PC-3 (cell line): ENCODE measurements around the gene VPS50. TPM values are rescaled to one million over a fixed set of nuclear protein-coding genes. Genes with fewer than 3 reads are reported as not detected.
"Not testable (repeated sequence)": the region's sequence is repeated elsewhere in the genome, so short reads cannot be mapped to it uniquely, and the experiment has no call there.

ENCODE experiments used
- ATAC-seq: fragments of 200-7000 bp; cut with Tn5 transposase; 2 replicates; pipeline ENCODE4 v1.9.1; 2020; ENCODE audit warnings: mild to moderate bottlenecking, moderate library complexity
- BruUV-seq: library from RNA; stranded (reverse); fragments of 400-500 nt; replicated peaks from 2 replicates; lab custom pipeline; 2021; lab: Mats Ljungman, UMichigan
- CTCF ChIA-PET: fragments of 300-600 bp; sonication (Branson Sonifier 250); formaldehyde crosslinking; loops from one replicate; lab custom pipeline; 2022; ENCODE audit warnings: antibody characterized with exemption; lab: Charles Lee
- POLR2A ChIA-PET: fragments of 300-600 bp; sonication (Branson Sonifier 250); formaldehyde crosslinking; loops from one replicate; lab custom pipeline; 2022; ENCODE audit warnings: antibody characterized with exemption; ENCODE audit not compliant: unreplicated experiment; lab: Charles Lee
- DNase-seq: peaks from one replicate; pipeline ENCODE4 v3.0.0-alpha.2; 2015
- H2AFZ ChIP-seq: fragments of 300-600 bp; sonication (generic); 2 replicates; pipeline ENCODE4 v1.6.0; 2016; ENCODE audit warnings: antibody characterized with exemption, low read length
- H3F3A ChIP-seq: fragments of 300-600 bp; sonication (generic); one replicate; pipeline ENCODE4 v1.6.0; 2017; ENCODE audit warnings: antibody characterized with exemption, low read length, control low read depth, mild to moderate bottlenecking; ENCODE audit not compliant: unreplicated experiment
- H3K27ac ChIP-seq: fragments of 300-600 bp; sonication (generic); 2 replicates; pipeline ENCODE4 v1.5.1; 2016; ENCODE audit warnings: mild to moderate bottlenecking, low read length
- H3K27me3 ChIP-seq: fragments of 300-600 bp; sonication (generic); 2 replicates; pipeline ENCODE4 v1.6.1; 2016; ENCODE audit warnings: low read length, mixed read lengths
- H3K36me3 ChIP-seq: fragments of 300-600 bp; sonication (generic); 2 replicates; pipeline ENCODE4 v1.6.1; 2016; ENCODE audit warnings: low read depth, mixed run types, low read length, mixed read lengths
- H3K4me1 ChIP-seq: fragments of 300-600 bp; sonication (generic); 2 replicates; pipeline ENCODE4 v1.5.1; 2016; ENCODE audit warnings: low read length; ENCODE audit not compliant: insufficient read depth
- H3K4me2 ChIP-seq: fragments of 300-600 bp; sonication (generic); 2 replicates; pipeline ENCODE4 v1.6.0; 2016; ENCODE audit warnings: low read length
- H3K4me3 ChIP-seq: fragments of 300-600 bp; sonication (generic); 2 replicates; pipeline ENCODE4 v1.5.1; 2016; ENCODE audit warnings: mild to moderate bottlenecking, low read length, mixed read lengths
- H3K79me2 ChIP-seq: fragments of 300-600 bp; sonication (generic); 2 replicates; pipeline ENCODE4 v1.6.1; 2017; ENCODE audit warnings: low read length, mixed read lengths
- H3K9ac ChIP-seq: fragments of 300-600 bp; sonication (generic); 2 replicates; pipeline ENCODE4 v1.6.0; 2016; ENCODE audit warnings: mild to moderate bottlenecking, low read length
- H3K9me2 ChIP-seq: fragments of 300-600 bp; sonication (generic); replicated peaks from 2 replicates; pipeline ENCODE4 v1.6.1; 2016; ENCODE audit warnings: mixed run types, low read length, mixed read lengths
- H3K9me3 ChIP-seq: fragments of 300-600 bp; sonication (generic); 2 replicates; pipeline ENCODE4 v1.6.1; 2016; ENCODE audit warnings: low read length, mixed read lengths
- H4K20me1 ChIP-seq: fragments of 300-600 bp; sonication (generic); 2 replicates; pipeline ENCODE4 v1.6.1; 2016; ENCODE audit warnings: low read length, mixed read lengths
- CTCF ChIP-seq: fragments of 300-600 bp; sonication (generic); conservative IDR thresholded peaks from 2 replicates; pipeline ENCODE4 v1.5.1; 2017; ENCODE audit warnings: antibody characterized with exemption, low read depth, mild to moderate bottlenecking, low read length
- EZH2 ChIP-seq: fragments of 300-600 bp; sonication (generic); IDR thresholded peaks from one replicate; pipeline ENCODE4 v1.6.1; 2017; ENCODE audit warnings: antibody characterized with exemption, mild to moderate bottlenecking, low read length; ENCODE audit not compliant: unreplicated experiment
- EZH2phosphoT487 ChIP-seq: fragments of 300-600 bp; sonication (generic); IDR thresholded peaks from 2 replicates; pipeline ENCODE4 v1.6.1; 2018; ENCODE audit warnings: mild to moderate bottlenecking, antibody characterized with exemption, low read length, borderline replicate concordance
- intact Hi-C: fragments of 100-400 bp; cut with micrococcal nuclease; formaldehyde crosslinking; loops from 2 replicates; pipeline ENCODE4 v1.9.0; 2023
- total RNA-seq: library from RNA; depleted of rRNA; stranded (reverse); fragments of >200 nt; gene quantifications from 2 replicates; pipeline ENCODE4 v1.2.3, GENCODE V29; 2014

Gene VPS50
- total RNA-seq, 1 experiment from 2014 or later: 16.7 TPM

GRCh38 chr7:93366816-93367215, 134.7 kb downstream of the VPS50 start:
- no peak for TF ChIP-seq EZH2
- TF ChIP-seq CTCF: no peak
- no peak for TF ChIP-seq EZH2phosphoT487
- no peak overlapping the region for H3K27ac ChIP-seq
- H3K4me1 ChIP-seq: no peaks in the 10 kb centered on the region
- intact Hi-C loops: no loop called here
- H3K4me2 ChIP-seq: no peak overlapping the region
- ATAC-seq (no peak), DNase-seq (no peak)
- no peaks in the 10 kb centered on the region for H3K79me2 ChIP-seq
- no TSS peak for BruUV-seq
- H3K36me3 ChIP-seq: no peaks in the 10 kb centered on the region
- no peak overlapping the region for H3K9ac ChIP-seq
- H4K20me1 ChIP-seq: no peaks in the 10 kb centered on the region
- no peak overlapping the region for H3K4me3 ChIP-seq
- no peak overlapping the region for H2AFZ ChIP-seq
- no peaks in the 10 kb centered on the region for H3K27me3 ChIP-seq
- H3F3A ChIP-seq: no peaks in the 10 kb centered on the region
- POLR2A ChIA-PET: no interaction called here
- CTCF ChIA-PET: no interaction called here
- no peaks in the 10 kb centered on the region for H3K9me3 ChIP-seq
- H3K9me2 ChIP-seq: no peaks in the 10 kb centered on the region

- H2AFZ ChIP-seq: no peak overlapping the region
- intact Hi-C loops: no loop called here
- no peaks in the 10 kb centered on the region for H3F3A ChIP-seq
- H3K4me2 ChIP-seq: no peak overlapping the region
- no peaks in the 10 kb centered on the region for H4K20me1 ChIP-seq
- no peaks in the 10 kb centered on the region for H3K9me2 ChIP-seq
- TF ChIP-seq EZH2 (no peak), EZH2phosphoT487 (no peak), CTCF (no peak)
- no peak overlapping the region for H3K27ac ChIP-seq
- DNase-seq: no peak
- H3K36me3 ChIP-seq: no peaks in the 10 kb centered on the region
- H3K27me3 ChIP-seq: no peaks in the 10 kb centered on the region
- H3K79me2 ChIP-seq: no peaks in the 10 kb centered on the region
- no peaks in the 10 kb centered on the region for H3K4me1 ChIP-seq
- CTCF ChIA-PET: no interaction called here
- no TSS peak for BruUV-seq
- no peak for ATAC-seq
- H3K4me3 ChIP-seq: no peak overlapping the region
- no peaks in the 10 kb centered on the region for H3K9me3 ChIP-seq
- no peak overlapping the region for H3K9ac ChIP-seq
- POLR2A ChIA-PET: no interaction called here
Measured at GRCh38 chr7:93367254-93367653, 135.1 kb downstream of the VPS50 start.

GRCh38 chr7:93370937-93371336, 138.8 kb downstream of the VPS50 start:
- H3K36me3 ChIP-seq, H3K27ac ChIP-seq, H3K9me2 ChIP-seq, H3K4me1 ChIP-seq, H3K79me2 ChIP-seq, BruUV-seq, H4K20me1 ChIP-seq, H2AFZ ChIP-seq, H3K9ac ChIP-seq, H3K4me2 ChIP-seq, H3K4me3 ChIP-seq, H3K9me3 ChIP-seq, DNase-seq, POLR2A ChIA-PET, ATAC-seq, H3F3A ChIP-seq, H3K27me3 ChIP-seq, CTCF ChIA-PET: not testable (repeated sequence)
- intact Hi-C loops: loop anchor here (2.0 kb wide), 1 partner anchor 16 kb away; no protein-coding TSS in a partner anchor
